Measurements from ENCODE around the gene PPAN.

Gene PPAN

GRCh38 chr19:10138879-10139795 lies 33.0 kb downstream of the PPAN start:
- no peak for FAIRE-seq
- DNase-seq (ENCODE audit: low spot score) = no peak

GRCh38 chr19:10139952-10140351 lies 33.8 kb downstream of the PPAN start:
- FAIRE-seq = no peak
- DNase-seq (ENCODE audit: low spot score) = no peak

DNA sequence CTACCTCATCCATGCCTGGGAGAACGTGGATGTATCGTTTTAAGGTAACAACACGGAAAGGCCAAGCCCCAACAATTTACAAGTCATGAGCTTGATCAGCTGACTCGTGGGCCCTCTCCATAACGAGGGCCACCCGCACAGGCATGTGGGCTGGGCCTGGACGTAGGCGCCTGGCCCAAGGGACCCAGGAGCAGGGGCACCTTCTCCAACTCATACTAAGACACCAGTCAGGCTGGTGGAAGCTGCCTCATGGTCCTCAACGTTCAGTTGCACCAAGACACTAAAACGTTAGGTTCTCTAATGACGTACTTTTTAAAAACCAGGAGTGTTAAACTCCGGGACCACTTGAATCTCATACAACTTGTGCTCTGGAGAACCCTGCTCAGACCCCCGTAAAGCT lies 35.3 kb downstream of the PPAN start:
- FAIRE-seq (no peak), DNase-seq (ENCODE audit: low spot score) (no peak)

DNA sequence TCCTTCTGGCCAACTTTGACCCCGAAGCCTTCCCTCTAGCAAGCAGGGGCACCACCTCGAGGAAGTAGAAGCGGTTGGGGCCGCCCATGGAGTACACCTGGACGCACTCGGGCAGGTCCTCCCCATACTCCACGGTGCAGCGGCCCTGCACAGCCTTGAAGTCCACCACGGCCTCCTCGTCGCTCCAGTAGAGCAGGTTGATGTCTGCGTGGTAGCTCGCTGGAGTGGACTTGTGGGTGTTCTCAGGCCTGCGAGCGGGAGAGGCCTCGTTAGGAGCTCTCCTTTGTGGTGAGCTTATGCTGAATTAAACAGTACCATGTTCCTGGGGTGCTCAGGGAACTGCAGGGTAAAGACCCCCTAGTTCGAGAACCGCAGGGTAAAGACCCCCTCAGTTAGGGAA lies 35.8 kb downstream of the PPAN start:
- no peak for FAIRE-seq
- DNase-seq (ENCODE audit: low spot score) = no peak

GRCh38 chr19:10142701-10143375 lies 36.7 kb downstream of the PPAN start:
- DNase-seq (ENCODE audit: low spot score) = no peak
- no peak for FAIRE-seq

DNA sequence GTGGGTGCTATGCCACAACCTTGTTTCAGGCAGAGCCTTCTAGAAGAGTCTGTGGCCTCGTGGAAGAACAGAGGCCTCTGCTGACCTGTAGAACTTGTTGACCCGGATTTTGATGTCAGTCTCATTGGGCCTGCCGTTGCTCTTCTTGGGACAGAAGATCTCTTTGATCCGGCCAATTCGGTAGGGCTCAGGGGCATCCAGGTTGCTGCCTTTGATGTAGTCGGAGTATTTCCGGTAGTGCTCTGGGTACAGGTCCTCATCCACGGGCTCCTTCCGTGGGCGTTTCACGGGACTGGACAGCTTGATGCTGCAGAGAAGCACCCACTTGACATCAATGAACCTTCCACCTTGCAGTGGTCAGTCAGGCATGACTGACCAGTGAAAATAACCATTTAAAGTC lies 37.5 kb downstream of the PPAN start:
- FAIRE-seq (no peak), DNase-seq (ENCODE audit: low spot score) (no peak)

- DNase-seq (ENCODE audit: low spot score) (no peak), FAIRE-seq (no peak)
These were observed 38.2 kb downstream of the PPAN start for GRCh38 chr19:10144361-10144760.

DNA sequence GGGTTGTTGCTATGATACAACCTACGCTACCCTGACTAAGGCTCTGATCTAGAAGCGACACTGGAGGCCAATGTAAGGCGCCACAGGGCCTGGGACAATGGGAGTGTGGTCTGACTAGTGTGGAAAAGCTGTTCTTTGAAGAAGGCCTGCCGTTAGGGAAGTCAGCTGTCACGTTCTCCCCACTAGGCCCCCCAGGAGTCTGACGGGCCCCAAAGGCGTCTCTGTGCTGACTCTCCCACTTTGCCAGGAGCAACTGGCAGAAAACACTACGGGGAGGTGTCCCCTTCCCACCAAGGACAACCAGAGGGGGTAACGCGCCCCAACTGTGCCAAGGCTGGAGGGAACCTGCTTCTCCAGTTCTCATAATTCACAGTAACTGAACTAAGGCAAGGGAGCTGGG lies 38.9 kb downstream of the PPAN start:
- DNase-seq (ENCODE audit: low spot score) (no peak), FAIRE-seq (no peak)

GRCh38 chr19:10146142-10146541 lies 40.0 kb downstream of the PPAN start:
- DNase-seq (ENCODE audit: low spot score) = no peak
- FAIRE-seq = no peak

GRCh38 chr19:10149427-10149826 lies 43.3 kb downstream of the PPAN start:
- FAIRE-seq (no peak), DNase-seq (ENCODE audit: low spot score) (no peak)

- DNase-seq (ENCODE audit: low spot score) (no peak), FAIRE-seq (no peak)
These were observed 45.4 kb downstream of the PPAN start for GRCh38 chr19:10151521-10151920.

- no peak for FAIRE-seq
- DNase-seq (ENCODE audit: low spot score) = no peak
These were observed 45.9 kb downstream of the PPAN start for GRCh38 chr19:10152100-10152499.

GRCh38 chr19:10155839-10156238 lies 49.7 kb downstream of the PPAN start:
- no peak for DNase-seq (ENCODE audit: low spot score)
- no peak for FAIRE-seq

- no peak for FAIRE-seq
- no peak for DNase-seq (ENCODE audit: low spot score)
These were observed 51.9 kb downstream of the PPAN start for GRCh38 chr19:10158071-10158470.

- no peak for FAIRE-seq
- DNase-seq (ENCODE audit: low spot score) = no peak
These were observed 52.3 kb downstream of the PPAN start for GRCh38 chr19:10158485-10158884.

- FAIRE-seq (no peak), DNase-seq (ENCODE audit: low spot score) (no peak)
These were observed 53.4 kb downstream of the PPAN start for GRCh38 chr19:10159610-10160009.
